Measurements from ENCODE around the gene CAMTA1.

CAMTA1 gene

DNA sequence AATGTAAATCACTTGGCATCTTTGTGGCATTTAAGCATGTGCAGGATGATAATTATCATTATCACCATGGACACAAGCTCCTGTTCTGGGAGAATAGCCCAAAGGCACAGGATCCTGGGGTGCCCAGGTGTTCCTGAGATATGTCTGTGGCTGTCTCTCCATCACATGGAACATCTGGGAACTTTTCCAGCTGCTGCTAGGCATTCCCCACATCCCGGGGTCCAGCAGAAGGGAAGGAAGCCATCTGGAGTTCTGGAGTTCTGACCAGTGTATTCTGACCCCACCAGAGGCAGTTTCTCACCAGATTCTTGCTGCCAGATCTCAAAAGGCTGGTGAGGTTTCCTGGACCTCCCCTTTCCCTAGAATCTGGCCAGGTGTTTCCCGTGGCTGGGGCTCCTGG is 726.1 kb downstream of the CAMTA1 start:
- no peak for DNase-seq

DNA sequence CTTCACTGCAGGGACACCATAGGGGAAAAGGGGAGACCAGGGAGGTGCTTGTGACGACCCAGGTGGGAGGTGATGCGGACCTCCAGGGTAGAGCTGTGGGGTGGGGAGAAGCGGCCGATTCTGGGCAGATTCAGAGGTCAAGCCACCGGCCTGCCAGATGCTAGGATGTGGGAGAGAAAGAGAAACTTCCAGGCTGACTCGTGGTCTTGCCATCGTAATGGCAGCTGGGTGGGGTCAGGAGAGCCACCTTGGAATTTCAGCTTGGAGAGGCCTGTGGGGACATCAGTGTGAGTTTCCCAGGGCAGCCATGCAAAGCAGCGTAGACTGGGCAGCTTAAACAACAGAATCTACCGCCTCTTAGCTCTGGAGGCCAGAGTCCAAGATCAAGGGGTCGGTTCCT is 727.8 kb downstream of the CAMTA1 start:
- no peak for DNase-seq

GRCh38 chr1:7515175-7515574 is 729.9 kb downstream of the CAMTA1 start:
- DNase-seq = no peak

DNA sequence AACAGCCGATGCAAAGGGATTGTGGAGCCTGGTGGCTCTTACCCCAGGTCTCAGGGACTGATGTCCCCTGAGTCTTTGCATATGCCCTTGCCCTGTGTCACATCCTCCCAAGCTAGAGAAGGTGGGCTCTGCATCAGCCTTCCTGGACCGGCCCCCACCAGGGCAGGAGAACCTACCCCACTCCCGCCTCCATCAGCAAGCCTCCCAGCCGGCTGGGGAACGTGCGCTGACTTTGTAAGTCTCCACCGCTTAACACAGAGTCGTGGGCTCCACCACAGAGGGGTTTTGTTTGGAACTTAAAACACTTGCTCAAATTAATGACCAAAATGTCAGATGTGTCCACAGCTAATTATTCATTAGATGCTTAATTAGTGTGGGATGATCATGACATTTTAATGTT is 730.6 kb downstream of the CAMTA1 start:
- DNase-seq = no peak

- no peak for DNase-seq
Observed at GRCh38 chr1:7516341-7516740, 731.1 kb downstream of the CAMTA1 start.

GRCh38 chr1:7516929-7517328 is 731.7 kb downstream of the CAMTA1 start:
- DNase-seq = no peak

GRCh38 chr1:7517611-7518330 is 732.5 kb downstream of the CAMTA1 start:
- no peak for DNase-seq

GRCh38 chr1:7518411-7518810 is 733.2 kb downstream of the CAMTA1 start:
- DNase-seq = no peak

DNA sequence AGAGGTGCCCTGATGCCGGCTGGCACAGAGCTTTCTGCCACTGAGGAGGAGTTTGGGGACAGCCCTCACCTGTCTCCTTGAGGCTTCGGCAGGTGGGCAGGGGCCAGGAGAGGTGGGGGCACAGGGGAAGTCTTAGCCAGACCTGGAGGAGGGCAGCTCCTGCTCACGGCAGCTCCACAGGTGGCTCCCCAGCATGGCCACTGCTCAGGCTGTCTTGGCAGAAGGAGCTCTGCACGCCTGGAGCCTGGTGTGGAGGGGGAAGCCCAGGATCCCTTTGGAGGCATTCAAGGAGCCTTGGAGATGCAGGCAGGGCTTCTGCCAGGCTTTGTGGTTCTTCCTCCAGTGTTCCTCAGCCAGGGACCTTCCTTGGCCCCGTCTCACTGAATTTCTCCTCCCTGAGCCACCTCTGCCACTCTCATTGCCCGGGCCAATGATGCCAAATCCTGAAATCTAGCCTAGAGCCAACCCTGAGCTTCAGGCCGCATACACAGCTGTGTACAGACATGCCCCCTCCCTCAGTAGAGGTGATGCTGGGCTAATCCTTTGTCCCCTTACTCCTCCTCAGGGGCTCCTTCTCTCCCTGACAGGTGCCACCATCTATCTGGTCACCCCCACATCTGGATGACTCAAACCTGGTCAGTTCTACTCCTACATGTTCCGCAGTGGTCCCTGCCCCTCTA is 734.1 kb downstream of the CAMTA1 start:
- no peak for DNase-seq

DNA sequence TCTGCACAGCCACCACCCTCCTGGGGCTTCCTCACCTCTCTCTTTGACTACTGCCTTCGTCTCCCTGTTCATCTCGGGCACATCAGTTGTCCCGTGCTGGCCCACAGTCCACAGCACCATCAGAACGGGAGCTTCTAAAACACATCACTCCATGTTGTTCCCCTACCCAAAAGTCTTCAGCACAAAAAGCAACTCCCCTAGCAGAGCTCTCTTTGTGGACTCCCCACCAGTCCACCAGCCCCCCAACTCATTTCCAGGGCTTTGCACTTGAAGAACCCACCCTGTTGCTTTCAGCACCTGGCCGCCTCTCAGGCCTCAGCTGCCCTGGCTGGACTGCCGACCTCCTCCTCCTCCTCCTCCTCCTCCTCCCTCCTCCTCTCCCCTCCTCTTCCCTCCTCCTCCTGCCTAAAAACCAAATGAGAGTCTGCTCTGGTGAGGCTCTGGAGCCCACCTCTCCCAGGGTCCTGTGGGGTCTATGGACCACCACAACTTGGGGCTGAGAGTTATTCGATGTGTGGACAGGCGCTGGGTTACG is 734.7 kb downstream of the CAMTA1 start:
- no peak for DNase-seq

GRCh38 chr1:7520496-7520895 is 735.2 kb downstream of the CAMTA1 start:
- DNase-seq = no peak

DNA sequence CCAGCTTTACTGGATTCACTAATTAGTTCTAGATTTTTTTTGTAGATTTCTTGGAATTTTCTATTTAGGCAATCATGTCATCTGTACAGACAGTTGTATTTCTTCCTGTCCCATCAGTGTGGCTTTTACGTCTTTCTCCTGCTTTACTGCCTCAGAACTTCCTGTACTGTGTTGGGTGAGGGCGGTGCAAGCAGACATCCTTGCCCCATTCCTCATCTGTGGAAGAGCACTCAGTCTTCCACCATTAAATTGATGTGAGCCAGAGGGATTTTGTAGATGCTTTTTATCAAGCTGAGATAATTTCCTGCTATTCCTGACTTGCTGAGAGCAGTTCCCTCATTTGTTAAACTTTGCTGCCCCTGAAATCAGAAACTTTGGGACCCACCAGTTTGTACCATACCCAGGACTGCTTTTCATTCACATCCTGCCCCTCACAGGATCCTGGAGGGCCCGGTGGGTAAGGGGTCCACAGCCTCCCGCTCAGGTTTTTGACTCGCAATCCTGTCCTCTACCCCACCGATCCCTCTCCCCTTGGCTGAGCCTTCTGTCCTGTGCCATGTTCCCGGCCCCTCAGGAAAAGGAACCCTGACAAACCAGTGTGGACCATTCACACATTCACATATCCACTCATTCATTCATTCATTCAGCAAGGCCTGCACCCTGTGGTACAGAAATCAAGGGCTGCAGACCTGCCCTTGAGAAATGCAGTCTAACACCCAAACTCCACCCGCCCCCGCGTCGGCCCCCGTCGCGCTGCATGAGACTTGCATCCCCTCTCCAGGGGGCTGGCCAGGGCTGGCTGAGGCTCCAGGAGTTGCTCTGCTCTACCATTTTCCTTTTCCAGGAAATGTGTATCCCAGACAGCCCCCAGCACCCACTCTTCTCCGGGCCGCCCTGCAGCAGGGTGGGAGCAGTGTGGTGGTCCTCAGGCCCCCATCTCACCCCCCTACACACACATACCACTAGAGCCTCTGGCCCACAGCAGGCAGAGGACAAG is 739.4 kb downstream of the CAMTA1 start:
- DNase-seq = no peak

GRCh38 chr1:7525338-7526063 is 740.2 kb downstream of the CAMTA1 start:
- DNase-seq = no peak

- DNase-seq = no peak
Observed at GRCh38 chr1:7526196-7526866, 741.1 kb downstream of the CAMTA1 start.

GRCh38 chr1:7526867-7527732 is 741.8 kb downstream of the CAMTA1 start:
- DNase-seq = no peak

GRCh38 chr1:7527733-7528045 is 742.4 kb downstream of the CAMTA1 start:
- DNase-seq = no peak

GRCh38 chr1:7528386-7529198 is 743.3 kb downstream of the CAMTA1 start:
- DNase-seq = no peak

DNA sequence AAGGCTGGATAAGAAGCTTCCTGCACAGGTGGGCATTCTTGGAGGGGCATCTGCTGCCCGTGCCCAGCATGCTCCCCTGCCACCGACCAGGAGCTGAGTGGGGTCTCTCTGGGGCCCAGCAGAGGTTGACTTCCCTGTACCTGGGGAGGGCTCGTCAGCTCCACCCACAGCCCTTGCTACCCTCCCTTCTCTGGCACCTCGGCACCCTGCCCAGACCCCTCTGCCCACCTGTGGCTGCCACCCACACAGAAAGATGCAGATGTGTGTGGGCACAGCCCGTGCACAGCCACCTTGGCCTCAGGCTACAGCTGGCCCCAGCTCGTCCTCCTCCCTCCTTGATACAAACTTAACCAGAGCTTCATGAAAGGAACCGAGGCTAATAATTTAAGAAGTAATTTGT is 744.7 kb downstream of the CAMTA1 start:
- no peak for DNase-seq

- DNase-seq = no peak
Observed at GRCh38 chr1:7531562-7532340, 746.5 kb downstream of the CAMTA1 start.

Data from activated CD8-positive, alpha-beta memory T cell treated with anti-CD3 and anti-CD28 coated beads for 24 hours (primary cell).